Sciatic nerve (tissue), 2 donors: ENCODE results near the gene CGB7. TPM values are rescaled to one million over a fixed set of nuclear protein-coding genes. Genes with fewer than 3 reads are reported as not detected.
"Not testable (repeated sequence)": the region's sequence is repeated elsewhere in the genome, so short reads cannot be mapped to it uniquely, and the experiment has no call there.

ENCODE experiments used
- ATAC-seq: fragments of 200-7000 bp; cut with Tn5 transposase; one replicate; pipeline ENCODE4 v1.9.1; 2020; ENCODE audit warnings: mild to moderate bottlenecking, moderate library complexity
- DNase-seq: peaks from one replicate; pipeline ENCODE4 v3.0.0-alpha.2; 2020; ENCODE audit warnings: low spot score
- intact Hi-C: fragments of 100-400 bp; cut with DNase I; formaldehyde crosslinking; loops from one replicate; pipeline ENCODE4 v1.14.2; 2022
- total RNA-seq: library from RNA; stranded (reverse); fragmentation: NEBNext Ultra II Directional; extraction: Animal tissue kit (Norgen Biotek cat#: 25700); gene quantifications from one replicate; pipeline ENCODE4 v1.2.1, GENCODE V29; 2021
- donor health status: DM: no; HTN: no; CAD: no.
- donor health status: DM: no; HTN: no; CAD: no.

Gene CGB7
- total RNA-seq, 1 donor from 2014 or later = not detected

DNA sequence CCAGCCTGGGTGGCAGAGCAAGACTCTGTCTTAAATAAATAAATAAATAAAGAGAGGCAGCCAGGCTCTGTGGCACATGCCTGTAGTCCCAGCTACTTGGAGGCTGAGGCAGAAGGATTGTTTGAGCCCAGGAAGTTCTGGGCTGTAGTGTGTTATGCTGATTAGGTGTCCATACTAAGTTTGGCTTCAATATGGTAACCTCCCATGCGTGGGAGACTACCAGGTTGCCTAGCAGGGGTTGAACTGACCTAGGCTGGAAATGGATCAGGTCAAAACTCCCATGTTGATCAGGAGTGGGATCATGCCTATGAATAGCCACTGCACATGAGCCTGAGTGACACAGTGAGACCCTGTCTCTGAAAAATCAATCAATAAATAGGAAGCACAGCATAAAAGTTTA lies 23.7 kb upstream of the CGB7 start:
- DNase-seq = no peak
- intact Hi-C loops = loop anchor here (10.0 kb wide), 1 partner anchor 64 kb away; no protein-coding TSS in a partner anchor
- ATAC-seq = no peak

DNA sequence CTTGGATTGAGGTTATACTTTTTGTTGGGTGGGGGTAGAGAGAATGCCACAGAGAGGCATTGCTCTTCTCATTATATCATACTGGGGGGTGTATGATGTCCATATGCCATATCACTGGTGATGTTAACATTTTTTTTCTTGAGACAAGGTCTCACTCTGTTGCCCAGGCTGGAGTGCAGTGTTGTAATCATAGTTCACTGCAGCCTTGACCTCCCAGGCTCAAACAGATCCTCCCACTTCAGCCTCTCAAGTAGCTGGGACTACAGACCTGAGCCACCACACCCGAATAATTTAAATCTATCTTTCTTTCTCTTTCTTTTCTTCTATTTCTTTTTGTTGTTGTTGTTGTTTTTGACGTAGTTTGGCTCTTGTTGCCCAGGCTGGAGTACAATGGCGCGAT lies 22.8 kb upstream of the CGB7 start:
- no peak for DNase-seq
- intact Hi-C loops = loop anchor here (10.0 kb wide), 1 partner anchor 64 kb away; no protein-coding TSS in a partner anchor
- no peak for ATAC-seq

DNA sequence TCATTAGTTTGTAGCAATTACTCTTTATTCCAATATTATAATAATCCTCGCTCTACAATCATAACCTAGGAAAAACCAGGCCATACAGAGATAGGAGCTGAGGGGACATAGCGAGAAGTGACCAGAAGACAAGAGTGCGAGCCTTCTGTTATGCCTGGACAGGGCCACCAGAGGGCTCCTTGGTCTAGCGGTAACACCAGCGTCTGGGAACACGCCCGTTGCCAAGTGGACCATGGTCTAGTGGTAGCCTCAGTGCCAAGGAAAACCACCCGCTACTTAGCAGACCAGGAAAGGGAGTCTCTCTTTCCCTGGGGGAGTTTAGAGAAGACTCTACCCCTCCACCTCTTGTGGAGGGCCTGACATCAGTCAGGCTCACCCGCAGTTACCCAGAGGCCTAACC lies 17.3 kb upstream of the CGB7 start:
- not testable (repeated sequence) for ATAC-seq
- peak; percentile 81 for DNase-seq

DNA sequence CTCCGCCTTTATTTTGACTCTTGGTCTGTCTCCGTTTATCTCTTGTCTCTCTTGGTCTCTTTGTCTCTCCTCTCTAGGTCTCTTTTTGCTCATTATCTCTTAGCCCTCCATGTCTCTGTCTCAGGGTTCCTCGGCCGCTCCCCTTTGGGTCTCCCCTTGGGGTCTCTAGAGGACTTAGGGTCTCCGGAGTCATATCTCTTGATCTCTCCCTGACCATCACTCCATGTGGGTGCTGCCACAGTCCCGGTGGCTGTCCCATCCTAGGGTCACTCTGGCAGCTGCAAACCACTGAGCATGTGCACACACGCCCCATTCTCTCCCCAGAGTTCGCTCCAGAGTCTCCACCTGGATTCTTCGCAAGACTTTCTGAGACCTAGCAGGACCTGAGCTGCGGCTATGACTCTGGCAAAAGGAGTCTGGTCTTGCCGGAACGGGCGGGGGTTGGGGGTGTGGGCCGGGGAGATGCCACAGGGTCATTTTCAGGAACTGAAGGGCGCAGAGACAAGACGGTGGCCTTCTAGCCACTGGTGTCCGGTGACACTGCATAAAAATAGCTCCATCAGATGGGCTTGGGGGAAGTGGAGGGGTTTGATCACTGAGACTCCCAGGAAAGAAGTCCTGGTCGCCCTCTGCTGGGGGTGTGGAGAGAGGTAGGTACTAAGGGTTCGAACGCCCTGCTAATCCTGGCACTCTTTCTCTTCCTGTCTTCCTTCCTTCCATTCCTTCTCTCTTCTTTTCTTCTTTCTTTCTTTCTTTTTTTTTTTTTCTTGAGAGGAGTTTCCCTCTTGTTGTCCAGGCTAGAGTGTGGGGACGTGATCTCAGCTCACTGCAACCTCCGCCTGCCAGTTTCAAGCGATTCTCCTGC lies 16.2 kb upstream of the CGB7 start:
- ATAC-seq = peak; percentile 26
- DNase-seq = no peak
- intact Hi-C loops = no loop called here

More for the DNA sequence above, 17.3 kb upstream of the CGB7 start:
- intact Hi-C loops = not testable (repeated sequence)

DNA sequence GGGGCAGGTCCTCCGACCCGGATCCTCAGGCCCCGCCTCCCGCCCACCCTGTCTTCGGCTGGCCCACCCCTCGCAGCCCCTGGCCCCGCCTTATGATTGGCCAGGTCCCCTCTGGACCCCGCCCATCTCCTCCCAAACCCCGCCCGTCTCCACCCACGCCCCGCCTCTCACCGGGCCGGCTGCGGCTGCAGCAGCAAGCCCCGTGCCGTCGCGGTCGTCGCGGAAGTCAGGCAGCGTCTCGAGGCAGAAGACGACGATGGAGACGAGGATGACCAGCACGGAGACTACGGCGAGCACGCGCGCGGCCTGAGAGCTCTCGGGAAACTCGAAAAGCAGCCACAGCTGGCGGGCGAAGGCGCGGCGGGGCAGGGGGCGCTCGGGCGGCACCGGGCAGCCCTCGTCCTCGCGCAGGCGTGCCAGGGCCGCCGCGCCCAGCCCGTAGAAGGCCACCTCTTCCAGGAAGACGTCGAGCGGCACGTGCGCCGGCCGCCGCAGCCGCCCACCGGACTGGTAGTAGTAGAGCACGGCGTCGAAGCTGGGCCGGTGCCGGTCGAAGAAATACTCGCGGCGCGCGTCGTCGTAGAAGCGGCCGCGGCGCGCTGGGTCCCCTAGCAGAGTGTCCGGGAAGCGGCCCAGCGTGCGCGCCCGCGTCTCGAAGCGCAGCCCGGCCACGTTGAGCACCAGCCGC lies 14.5 kb upstream of the CGB7 start:
- DNase-seq (no peak), ATAC-seq (no peak)
- intact Hi-C loops = no loop called here

DNA sequence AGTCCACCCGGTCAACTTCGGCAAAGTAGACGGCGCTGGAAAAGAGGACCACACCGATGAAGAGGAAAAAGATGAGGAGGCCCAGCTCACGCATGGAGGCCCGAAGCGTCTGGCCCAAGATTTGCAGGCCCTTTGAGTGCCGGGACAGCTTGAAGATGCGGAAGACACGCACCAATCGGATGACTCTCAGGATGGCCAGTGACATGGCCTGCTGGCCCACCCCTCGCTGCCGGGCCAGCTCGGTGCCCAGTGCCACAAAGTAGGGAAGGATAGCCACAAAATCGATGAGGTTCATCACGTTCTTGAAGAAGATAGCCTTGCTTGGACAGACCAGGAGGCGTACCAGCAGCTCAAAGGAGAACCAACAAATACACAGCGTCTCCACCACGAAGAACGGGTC lies 12.9 kb upstream of the CGB7 start:
- no peak for DNase-seq
- intact Hi-C loops = no loop called here
- ATAC-seq = no peak

DNA sequence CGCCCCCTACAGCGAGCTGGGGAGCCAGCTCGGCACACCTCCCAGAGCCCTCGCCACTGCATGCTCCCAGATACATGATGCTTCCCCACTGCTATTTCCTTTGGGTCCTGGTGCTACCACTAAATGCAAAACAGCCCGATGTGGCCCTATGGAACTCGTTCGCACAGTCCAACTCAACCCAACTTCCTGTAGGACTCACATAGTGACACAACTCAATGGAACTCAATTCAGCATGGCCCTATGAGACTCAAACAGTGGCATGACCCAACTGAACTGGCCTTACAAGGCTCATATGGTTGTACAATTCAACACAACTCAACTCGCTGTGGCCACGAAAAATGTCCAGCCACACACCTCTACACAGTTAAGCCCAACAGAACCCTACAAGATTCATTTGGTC lies 11.5 kb upstream of the CGB7 start:
- ATAC-seq = no peak
- intact Hi-C loops = no loop called here
- DNase-seq = no peak

DNA sequence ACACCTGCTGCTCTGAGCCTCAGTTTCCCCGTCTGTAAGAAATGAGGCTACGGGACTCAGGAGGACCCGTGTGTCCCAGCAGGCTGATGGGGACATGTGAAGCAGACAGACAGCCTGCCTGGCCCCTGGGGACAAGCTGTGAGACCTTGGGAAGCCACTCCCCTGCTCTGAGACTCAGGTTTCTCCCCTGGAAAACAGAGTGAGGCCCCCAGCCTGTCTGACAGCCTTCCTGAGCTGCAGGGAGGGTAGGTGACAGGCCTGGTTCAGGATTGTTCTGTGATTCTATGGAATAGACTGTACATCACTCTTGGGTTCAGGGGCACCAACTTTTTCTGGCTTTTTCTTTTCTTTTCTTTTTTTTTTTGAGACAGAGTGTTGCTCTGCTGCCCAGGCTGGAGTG lies 10.0 kb upstream of the CGB7 start:
- ATAC-seq (no peak), DNase-seq (no peak)
- intact Hi-C loops = no loop called here

DNA sequence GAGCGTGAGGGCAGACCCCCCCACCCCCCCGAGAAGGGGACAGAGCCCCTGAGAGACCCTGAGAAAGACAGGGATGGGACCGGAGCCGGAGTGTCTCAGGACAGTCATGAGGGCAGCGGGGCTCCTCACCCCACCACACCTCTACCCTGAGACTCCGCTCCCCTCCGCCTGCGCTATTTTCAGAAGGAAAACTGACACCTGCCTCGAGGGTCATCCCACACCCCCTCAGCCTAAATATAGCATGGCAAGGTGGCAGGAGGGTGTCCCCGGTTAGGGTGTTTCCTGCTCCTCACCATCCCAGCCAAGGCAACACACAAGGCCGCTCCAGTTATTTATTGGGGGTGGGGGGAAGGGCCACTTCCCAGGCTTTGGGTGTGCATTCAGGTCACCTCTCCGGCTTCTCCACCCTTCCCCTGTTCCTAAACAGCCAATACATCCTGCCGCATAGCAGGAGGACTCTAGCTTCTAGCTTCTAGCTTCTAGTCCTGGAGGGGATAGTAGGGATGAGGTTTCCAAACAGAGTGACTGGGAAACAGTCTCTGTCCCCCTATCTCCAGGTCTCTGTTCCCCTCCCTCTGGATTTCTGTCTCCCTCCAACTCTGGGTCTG lies 8.5 kb upstream of the CGB7 start:
- intact Hi-C loops = no loop called here
- no peak for DNase-seq
- no peak for ATAC-seq

DNA sequence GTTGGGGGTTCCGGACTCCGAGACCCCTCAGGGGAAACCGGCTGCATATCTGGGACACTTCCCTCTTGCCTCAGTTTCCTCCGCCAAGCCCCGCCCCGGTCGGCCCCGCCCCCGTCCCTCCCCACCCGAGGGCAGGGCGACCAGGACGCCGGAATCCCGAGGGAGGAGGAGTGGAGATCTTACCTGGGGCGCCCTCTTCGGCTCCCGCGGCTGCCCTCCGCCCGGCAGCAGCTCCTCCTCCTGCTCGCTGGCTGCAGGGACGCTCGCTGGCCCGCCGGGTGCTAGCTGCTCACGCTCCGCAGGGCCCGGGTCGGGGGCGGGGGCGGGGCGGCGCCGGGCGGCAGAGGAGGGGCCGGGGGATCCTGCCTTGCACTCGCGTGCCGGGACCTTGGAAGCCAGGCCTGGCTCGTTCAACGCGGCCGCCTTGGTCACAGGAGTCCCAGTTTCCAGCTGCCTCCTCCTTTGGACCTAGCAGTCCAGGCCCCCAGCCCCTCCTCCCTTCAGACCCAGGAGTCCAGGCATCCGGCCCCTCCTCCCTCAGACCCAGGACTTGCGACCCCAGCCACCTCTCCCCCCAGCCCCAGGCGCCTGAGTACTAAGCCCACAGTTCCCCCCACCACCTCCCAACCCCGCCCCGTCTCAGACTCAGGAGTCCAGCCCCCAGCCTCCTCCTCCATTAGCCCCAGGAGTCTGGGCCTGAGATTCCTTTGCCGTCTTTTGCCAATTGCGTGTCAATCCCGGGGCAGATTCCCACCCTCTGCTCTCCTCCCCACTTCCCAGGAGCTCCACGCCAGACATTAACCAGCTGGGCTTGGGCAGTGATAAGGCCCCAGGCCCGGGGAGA lies 7.4 kb upstream of the CGB7 start, which contains the start of gene NTF4:
Gene NTF4 (minus strand): TSS at position 51 of the 844 bp plus-strand sequence. CDS start 2,821 bp downstream, outside the sequence.
- DNase-seq (no peak), ATAC-seq (no peak)
- intact Hi-C loops = no loop called here

DNA sequence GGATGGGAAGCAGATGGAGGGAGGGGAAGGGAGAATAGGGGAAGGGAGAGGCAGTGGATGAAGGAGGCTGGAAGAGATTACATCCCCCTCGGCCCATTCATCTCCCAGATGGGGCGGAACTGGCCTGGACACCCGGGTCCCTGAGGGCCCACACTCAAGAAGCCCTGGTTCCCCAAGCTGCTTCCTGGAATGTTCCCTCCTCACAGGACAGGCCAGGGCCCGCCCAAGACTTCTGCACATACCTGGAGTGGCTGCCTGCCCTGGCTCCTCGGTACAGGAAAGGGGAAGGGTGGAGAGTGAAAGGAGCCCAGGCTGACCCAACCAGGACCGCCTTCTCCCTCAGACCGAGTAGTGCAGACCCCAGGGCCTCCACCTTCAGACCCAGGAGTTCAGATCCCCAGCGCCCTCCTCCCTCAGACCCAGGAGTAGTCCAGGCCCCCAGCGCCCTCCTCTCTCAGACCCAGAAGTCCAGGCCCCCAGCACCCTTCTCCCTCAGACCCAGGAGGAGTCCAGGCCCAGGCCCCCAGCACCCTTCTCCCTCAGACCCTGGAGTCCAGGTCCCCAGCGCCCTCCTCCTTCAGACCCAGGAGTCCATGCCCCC lies 6.6 kb upstream of the CGB7 start:
- intact Hi-C loops = no loop called here
- DNase-seq (no peak), ATAC-seq (peak; percentile 17)

DNA sequence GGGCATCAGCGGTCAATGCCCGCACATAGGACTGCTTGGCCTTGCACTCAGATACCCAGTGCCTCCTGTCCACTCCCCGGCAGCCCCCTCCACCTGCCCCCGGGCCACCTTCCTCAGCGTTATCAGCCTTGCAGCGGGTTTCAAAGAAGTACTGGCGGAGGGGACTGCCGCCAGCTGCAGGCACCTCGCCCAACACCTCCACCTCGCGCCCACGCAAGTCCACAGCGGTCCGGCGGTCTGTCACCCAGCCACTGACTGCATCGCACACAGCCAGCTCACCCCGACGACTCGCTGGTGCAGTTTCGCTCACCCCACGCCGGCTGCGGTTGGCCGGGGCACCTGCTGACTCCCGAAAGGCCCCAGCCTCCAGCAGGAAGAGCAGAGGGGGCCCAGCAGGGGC lies 3.9 kb upstream of the CGB7 start:
- intact Hi-C loops = no loop called here

DNA sequence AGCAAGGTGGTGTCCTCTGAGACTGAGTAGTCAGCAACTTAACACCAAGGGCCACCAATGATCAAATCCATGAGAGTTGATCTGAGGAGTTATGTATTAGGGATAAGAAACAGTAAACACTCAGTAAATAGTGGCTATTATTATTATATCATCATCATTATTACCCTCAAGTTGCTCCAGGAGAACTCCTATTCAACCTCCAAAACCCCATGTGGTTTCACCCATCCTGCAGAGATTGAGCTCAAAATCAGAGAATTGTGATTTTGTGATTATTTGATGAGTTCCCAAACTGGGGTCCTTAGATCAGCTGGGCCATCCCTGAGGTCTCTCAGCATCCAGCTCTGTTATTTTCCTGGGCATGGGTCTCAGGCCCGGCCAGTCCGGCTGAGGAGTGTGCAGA lies 3.5 kb upstream of the CGB7 start:
- intact Hi-C loops = no loop called here
- DNase-seq (no peak), ATAC-seq (no peak)

More for the DNA sequence above, 3.9 kb upstream of the CGB7 start:
- DNase-seq = no peak
- ATAC-seq = no peak

DNA sequence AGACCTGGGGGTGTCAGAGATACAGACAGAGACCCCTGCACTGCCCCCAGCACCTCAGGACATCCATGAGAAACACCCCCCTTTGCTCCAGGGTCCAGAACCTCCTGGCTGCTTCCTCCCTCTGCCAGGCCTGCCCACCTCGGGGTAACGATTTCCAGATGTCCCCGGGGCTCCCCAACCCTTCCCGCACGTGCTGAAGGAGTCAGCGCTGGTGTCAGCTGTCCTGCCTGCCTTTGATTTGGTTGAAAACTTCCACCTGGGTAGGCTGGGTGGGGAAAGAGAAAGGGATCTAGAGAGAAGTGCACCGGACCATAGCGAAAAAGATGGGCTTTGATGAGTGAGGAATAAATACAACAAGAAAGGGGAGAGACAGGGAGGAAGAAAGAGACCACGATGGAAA lies 1.5 kb upstream of the CGB7 start:
- ATAC-seq = no peak
- intact Hi-C loops = no loop called here
- no peak for DNase-seq

DNA sequence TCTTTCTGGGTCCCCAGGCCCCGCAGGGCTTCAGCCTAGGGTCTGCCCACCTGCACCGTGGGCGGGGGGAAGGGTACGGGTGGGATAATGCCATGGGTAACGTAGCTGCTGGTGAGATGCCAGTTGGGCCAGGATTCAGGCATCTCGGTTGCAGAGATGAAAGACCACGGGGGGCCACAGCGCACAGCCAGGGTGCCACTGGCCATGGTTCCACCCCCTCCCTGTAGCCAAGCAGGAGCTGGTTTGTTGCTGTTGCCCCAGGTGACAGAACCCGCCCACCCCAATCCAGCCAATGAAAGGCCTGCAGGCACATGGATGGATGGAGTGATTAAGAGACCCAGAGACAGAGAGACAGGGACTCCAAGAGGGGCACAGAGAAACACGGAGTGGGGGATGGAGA lies 1.0 kb upstream of the CGB7 start:
- ATAC-seq (no peak), DNase-seq (no peak)
- intact Hi-C loops = no loop called here

DNA sequence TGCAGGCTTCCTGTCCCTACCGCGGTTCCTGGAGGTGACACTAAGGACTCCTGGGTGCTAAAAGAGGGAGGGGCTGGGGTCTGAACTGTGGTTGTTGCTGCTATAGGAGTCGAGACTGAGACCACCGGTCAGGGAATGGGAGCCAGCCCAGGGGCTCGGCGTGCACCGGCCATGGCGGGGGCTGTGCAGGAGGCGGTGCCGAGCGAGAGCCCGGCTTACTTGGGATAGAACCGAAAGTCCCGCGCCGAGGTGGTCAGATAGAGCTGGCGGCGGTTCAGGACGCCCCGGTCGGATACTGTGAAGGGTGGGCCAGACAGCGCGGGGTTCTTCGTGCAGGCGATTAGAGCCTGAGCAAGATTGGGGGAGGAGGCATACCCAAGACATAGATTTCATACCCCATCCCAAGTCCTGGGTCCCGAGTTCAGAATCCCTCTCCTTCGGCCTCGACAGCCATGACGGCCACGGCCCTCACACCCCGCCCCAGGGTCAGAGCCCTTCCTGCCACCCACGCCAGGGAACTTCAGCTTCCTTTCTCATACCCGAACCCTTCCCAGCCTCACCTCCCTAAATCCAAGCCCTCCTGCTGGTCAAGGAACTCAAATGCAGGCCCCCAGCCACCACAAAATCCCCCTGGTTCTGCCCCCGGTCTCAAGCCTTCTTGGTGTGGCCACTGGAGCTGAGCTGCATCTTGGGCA lies 500 bp downstream of the CGB7 start:
- peak; percentile 38 for ATAC-seq
- intact Hi-C loops, DNase-seq: not testable (repeated sequence)

DNA sequence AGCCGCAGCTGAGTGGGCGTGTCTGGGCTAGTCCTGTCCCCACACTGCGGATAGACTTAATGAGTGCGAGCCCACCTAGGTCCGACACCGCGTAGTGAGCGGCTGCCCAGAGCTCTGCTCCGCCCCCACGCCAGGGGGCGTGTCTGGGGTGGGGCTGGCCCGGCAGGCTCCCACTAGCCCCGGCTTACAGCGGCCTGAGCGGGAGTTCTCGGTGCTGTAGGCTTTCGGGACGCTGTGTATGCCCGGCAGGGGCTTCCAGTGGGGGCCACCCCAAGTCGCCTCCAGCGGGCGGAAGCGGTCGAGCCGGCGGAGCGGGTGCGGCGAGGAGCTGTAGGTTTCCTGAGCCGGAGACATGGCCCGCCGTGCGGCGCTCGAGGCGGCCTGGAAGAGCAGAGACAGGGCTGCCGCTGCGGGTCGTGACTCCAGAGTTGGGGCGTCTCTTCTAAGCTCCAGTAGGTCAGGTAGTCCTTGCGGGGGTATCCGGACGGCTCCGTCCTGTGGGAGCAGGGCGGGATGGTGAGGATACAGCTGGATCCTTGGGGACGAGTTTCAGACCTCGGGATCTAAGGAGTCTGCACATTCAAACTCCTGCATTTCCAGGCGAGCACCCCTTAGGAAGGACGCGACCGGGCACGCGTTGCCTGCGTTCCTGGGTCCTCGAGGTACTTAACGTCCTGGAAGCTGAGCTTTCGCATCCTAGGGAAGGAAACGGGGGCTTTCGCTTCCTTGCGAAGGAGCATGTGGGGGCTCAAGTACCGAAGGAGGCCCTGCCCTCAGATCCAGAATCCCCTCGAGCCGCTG lies 1.2 kb downstream of the CGB7 start:
- intact Hi-C loops = no loop called here
- ATAC-seq (peak; percentile 82), DNase-seq (peak; percentile 76)
